Measurements from ENCODE around the gene KCNT2.
A peak's percentile ranks its signal among the peaks of the same experiment; 100 is the strongest.

Gene KCNT2

DNA sequence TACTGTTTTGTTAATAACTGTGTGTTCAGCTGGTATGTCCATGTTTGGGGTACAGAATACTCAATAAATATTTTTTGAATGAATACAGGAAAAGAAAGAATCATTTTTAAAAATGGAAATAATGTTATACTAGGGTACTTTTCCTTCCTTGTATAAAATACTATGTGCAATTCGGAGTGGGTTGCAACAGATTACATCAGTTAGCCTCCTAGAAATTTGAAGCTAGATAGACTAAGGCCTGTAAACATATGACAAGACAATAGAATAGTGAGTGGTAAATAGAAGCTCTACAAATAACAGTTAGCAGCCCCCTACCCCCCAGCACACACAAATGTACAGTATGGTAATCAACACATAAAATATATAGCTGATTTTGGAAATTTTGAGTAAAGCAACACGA lies 195.9 kb downstream of the KCNT2 start:
- DNase-seq (ENCODE audit: low read depth) = no peak
- no peak overlapping the region for H3K4me3 ChIP-seq (ENCODE audit: low read depth, low read length)

DNA sequence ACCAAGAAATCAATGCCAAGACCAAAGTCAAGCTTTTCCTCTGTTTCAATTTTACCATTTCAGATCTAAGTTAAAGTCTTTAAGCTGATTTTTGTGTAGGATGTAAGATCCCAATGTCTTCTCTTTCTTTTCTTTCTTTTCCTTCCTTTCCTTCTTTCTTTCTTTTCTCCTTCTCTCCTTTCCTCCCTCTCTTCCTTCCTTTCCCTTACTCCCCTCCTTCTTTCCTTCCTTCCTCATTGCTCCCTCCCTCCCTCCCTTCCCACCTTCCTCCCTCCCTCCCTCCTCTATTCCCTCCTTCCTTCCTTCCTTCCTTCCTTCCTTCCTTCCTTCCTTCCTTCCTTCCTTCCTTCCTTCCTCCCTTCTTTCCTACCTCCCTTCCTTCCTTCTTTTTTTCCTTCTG lies 197.5 kb downstream of the KCNT2 start:
- no peak for DNase-seq (ENCODE audit: low read depth)

DNA sequence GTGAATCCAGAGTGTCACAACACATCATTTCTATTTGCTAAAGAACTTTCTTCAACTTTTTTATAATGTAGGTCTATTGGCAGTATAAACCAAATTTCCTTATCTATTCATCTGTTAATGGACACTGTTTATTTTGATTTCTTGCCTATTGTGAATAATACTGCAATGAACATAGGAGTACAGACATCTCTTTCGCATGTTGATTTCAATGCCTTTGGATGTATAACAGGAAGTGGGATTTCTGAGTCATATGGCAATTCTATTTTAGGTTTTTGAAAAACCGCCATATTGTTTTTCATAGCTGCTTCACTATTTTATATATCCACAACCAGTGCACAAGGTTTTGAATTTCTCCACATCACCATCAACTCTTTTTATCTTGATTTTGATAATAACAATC lies 198.7 kb downstream of the KCNT2 start:
- no peak overlapping the region for H3K4me3 ChIP-seq (ENCODE audit: low read depth, low read length)
- DNase-seq (ENCODE audit: low read depth) = no peak

More for the DNA sequence above, 197.5 kb downstream of the KCNT2 start:
- no peak overlapping the region for H3K4me3 ChIP-seq (ENCODE audit: low read depth, low read length)

DNA sequence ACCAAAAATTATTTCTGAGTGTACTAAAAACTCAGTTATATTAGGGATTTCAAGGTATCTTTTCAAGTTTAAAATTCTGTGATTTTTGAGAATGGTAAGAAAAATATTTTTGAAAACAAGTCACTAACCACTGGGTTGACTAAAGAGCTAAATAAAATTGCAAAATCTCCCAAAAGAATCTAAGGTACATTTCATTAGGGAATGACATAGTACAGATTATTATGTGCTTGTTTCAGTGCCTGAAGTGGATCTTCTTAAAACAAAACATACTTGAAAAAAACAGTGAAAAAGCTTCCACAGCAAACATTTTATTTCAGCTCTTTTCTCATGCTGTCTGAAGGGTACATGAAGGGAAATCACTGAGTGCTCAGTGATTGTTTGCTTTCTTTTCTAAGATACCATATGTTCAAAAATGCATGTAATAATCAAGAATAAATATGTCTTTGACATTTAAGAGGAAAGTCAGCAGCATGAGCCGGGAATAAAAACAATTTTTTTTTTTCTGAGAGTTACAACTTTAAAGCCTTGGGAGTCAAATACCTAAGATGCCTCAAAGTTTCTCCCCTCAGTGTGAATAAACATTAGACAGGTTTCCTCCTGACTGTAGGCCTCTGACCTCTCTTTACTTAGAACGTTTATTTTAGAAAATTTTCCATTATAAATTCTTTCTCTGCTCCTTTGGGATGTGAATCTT lies 200.7 kb downstream of the KCNT2 start:
- no peak for DNase-seq (ENCODE audit: low read depth)
- no peak overlapping the region for H3K4me3 ChIP-seq (ENCODE audit: low read depth, low read length)

DNA sequence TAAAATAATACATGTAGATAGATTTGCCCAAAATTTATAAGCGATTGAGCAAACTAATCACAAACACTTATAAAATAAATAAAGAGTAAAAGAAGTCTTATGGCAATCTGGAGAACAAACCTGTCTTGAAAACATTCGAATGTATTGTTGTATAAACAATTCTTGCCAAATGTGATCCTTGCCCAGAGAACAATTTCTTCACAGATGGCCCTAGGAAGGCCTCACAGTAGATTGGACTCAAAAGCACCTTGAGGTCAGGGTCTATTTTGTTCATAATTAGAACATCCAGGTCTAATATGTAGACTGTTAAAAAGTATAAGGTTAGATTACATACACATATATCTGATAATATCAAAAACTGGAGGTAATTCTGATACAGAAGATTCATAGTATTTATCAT lies 202.4 kb downstream of the KCNT2 start:
- DNase-seq (ENCODE audit: low read depth) = no peak
- no peak overlapping the region for H3K4me3 ChIP-seq (ENCODE audit: low read depth, low read length)

DNA sequence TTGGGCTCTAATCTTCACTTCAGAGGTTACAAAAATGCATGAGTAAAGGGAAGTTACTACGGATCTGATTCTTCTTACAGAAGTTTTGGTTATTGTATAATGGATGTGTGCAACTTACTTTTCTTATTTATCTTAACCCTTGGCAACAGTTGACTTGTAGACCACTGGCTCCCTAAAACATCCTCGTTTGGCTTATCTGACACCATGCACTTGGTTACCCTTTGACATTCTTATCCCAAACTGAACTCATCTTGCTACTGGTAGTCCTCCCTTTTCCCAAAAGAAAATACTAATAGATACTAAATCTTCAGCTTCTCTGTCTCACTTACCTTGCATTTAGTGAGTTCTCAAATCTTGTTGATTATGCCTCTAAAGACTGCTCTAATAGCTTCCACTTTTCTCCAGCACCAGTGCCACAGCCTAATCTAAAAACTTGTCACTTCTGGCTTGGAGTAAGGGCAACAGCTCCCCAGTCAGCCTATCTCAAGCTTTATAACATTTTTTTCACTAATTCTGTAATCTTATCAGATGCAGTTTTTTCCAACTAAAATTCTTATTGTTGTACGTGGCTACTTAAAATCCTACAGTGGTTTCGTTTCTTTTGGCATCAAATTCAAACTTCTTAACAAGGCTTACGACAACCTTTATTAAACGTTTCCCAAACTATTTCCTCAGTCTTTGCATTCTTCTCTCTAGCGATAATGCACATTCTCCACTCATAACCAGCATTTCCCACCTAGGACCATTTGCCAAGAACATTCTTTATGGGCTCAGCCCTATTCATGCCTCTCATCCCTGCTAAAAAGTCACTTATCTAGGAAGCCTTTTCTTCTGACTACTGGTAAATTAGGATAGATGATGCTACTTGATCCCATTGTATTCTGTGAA lies 204.2 kb downstream of the KCNT2 start:
- no peak overlapping the region for H3K4me3 ChIP-seq (ENCODE audit: low read depth, low read length)
- no peak for DNase-seq (ENCODE audit: low read depth)

DNA sequence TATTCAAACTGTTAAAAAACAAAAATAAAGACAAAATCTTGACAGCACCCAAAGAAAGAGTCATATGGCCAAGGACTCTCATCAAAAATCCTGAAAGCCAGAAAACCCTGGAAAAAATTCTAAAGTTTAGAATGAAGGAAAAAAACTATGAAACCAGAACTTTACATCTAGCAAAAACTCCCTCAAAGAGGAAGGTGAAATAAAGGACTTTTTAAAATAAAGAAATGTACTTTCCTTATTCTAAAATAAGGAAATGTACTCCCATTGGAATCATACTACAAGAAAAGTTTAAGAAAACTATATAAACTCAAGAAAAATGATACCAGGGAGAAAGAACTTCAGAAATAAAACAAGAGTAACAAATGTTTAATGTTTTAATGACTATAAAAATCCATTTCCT lies 206.3 kb downstream of the KCNT2 start:
- no peak for DNase-seq (ENCODE audit: low read depth)

DNA sequence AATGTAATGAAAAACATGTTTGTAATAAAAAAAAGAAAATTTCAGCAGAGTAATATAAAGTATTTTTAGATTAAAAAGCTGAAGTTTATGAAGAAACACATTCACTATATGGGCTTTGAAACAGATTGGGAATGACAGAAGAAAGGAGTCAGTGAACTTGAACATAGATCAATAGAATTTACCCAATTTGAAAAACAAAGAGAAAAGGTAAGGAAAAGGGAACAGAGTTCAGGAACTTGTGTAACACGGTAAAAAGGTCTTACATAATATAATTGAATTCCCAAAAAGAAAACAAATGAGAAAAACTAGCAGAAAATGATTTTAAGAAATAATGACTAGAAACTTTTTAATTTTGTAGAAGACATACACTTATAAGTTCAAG lies 206.8 kb downstream of the KCNT2 start:
- H3K4me3 ChIP-seq (ENCODE audit: low read depth, low read length) = no peak overlapping the region
- no peak for DNase-seq (ENCODE audit: low read depth)

More for the DNA sequence above, 206.3 kb downstream of the KCNT2 start:
- no peak overlapping the region for H3K4me3 ChIP-seq (ENCODE audit: low read depth, low read length)

DNA sequence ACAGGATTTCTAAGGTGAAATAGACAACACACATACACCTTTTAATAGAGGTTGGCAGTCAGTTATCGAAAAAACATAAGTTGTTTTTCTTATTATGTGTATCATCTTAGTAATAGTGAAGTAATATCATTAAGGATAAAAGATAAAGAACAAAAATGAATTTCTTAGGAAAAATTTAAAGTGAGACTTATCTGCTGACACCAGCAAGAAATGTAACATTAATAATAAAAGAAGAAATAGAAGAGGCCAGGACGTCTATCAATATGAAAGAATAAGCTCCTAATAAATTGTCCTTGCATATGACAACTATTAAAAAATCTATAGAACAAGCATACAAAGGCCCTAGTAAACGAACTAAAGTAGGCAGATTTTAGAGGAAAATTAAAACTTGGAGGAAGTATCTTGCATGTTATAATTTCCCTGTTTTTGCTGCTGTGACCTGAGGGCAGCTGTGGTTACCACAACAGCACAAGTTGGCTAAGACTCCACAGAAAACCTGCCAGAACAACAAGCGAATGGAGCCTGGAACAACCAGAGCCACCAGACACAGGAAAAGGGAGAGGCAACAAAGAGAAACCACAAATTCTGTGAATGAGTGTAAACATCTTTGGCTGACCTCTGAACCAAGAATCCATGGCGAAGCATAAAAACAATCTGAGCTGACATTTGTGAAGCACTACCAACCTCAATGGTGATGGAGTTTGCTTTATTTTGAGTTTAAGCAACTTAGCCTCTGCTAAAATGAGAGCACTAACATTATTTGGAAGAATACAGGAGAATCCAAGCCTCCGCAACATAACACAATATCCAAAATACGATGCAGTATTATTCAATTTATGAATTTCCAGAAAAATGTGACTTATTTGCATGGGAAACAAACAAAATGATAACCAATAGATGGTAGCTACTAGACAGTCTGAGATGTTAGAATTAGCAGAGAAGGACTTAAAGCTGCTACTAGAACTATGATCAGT lies 207.5 kb downstream of the KCNT2 start:
- peak; percentile 82 for DNase-seq (ENCODE audit: low read depth)
- no peak overlapping the region for H3K4me3 ChIP-seq (ENCODE audit: low read depth, low read length)

DNA sequence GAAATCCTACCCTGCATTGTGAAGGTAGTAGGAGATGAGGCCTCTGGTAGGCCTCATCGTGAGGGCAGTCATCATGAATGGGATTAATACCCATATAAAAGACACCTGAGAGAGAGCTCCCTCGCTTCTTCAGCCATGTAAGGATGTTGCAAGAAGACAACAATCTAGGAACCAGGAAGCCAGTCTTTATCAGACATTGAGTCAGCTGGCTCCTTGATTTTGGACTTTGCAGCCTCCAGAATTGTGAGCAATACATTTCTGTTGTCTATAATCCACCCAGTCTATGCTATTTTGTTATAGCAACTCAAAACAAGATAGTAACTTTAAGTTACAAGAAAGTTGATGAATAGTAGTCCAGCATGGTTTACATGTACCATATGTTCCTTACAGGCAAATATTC lies 208.5 kb downstream of the KCNT2 start:
- no peak for DNase-seq (ENCODE audit: low read depth)
- H3K4me3 ChIP-seq (ENCODE audit: low read depth, low read length) = no peak overlapping the region

DNA sequence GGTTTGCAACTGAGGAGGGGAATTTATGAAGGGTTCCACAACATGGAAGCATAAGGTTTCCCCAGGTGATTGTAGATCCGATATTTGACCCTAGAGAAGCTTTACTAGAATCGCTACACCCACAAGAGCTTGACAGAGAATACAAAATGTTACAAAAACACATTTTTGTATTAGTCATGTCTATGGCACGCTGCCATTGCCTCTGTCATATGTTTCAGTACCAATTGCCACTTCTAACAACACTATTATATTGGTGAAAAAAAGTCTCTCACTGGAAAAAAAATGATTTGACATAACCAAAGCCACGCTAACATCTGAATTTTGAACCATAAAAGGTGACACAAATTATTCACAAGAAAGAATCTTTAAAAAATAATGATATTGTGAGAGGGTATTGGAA lies 214.5 kb downstream of the KCNT2 start:
- peak; percentile 39 for DNase-seq (ENCODE audit: low read depth)
- no peak overlapping the region for H3K4me3 ChIP-seq (ENCODE audit: low read depth, low read length)

DNA sequence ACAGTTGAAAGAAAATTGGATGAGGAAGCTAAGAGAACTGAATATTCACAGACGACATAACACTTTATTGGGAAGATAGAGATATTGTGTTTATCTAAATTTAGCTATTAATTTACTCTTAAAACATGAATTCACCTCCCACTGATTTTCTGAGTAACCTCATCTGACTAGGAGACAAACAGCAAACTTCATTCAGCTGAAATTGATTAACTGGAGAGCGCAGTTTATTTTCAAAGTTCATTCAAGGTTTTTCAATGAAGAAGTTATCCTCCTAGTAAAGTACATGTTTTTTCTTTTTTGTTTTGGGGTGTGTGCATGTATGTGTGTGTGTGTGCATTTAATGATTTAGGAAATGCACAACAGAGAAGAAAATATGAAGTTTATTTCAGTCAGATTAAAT lies 215.0 kb downstream of the KCNT2 start:
- H3K4me3 ChIP-seq (ENCODE audit: low read depth, low read length) = no peak overlapping the region
- DNase-seq (ENCODE audit: low read depth) = no peak

DNA sequence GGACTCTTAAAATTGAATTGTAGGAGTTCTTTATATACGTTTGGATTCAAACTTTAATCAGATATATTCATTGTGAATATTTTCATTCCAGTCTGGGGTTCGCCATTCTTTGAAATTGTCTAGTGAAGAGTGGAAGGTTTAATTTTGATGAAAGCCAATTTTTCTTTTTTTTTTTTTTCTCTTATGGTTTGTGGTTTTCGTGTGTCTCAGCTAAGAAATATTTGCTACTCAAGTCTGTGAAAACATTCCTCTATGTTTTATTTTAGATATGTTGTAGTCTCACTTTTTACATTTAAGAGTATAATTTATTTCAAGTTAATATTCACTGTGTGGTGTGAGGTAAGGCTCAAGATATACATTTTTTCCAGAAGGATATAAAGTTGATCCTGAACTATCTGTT lies 220.5 kb downstream of the KCNT2 start:
- no peak overlapping the region for H3K4me3 ChIP-seq (ENCODE audit: low read depth, low read length)
- no peak for DNase-seq (ENCODE audit: low read depth)

DNA sequence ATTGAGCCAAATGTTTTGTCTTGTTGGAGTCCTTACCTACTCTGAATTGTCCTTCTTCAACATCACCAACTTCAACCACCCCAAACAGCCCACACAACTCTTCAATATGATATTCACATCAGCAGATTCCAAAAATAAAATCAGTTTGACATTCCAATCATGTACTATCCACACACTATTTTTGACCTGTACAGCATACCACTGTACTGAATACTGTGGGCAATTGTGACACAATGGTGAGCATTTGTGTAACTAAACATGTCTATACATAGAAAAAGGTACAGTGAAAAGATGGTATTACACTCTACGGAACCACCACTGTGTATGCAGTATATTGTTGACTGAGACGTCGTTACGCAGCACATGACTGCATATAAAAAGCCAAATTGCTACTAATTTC lies 223.1 kb downstream of the KCNT2 start:
- no peak overlapping the region for H3K4me3 ChIP-seq (ENCODE audit: low read depth, low read length)
- no peak for DNase-seq (ENCODE audit: low read depth)

DNA sequence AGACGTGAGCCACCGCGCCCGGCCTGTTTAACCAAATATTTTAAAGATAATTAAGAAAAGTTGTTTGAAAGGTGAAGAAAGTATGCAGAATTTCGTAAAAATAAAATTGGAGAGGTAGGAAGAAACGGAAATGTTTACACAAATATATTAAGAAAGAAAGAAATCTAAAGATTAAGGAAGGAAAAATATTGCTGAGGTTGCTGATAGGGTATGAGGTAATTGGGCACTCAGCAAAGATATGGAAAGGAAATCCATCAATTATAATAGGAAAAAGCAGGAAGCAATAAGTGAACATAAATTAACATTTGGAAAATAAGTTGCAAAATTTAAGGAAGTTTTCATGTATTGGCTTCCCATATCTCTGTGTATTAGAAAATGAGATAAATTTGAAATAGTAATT lies 225.9 kb downstream of the KCNT2 start:
- DNase-seq (ENCODE audit: low read depth) = no peak

DNA sequence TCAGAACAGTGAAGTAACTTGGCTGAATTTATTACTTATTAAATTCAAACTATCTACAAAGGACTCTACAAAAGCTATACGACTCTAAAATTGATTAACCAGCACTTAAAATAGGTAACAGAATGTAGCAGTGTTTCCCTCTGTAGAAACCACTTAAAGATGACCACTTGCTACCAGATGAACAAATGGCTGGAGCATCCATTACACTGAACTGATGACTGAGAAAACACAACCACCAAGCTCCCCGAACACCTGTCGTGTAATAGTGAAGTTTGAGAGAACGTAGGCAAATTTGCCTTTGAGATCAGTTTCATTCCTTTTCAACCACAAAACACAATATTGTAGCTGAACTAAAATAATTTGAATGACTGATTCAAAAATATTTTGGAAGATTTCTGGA lies 226.7 kb downstream of the KCNT2 start:
- DNase-seq (ENCODE audit: low read depth) = no peak
- no peak overlapping the region for H3K4me3 ChIP-seq (ENCODE audit: low read depth, low read length)

More for the DNA sequence above, 225.9 kb downstream of the KCNT2 start:
- no peak overlapping the region for H3K4me3 ChIP-seq (ENCODE audit: low read depth, low read length)

DNA sequence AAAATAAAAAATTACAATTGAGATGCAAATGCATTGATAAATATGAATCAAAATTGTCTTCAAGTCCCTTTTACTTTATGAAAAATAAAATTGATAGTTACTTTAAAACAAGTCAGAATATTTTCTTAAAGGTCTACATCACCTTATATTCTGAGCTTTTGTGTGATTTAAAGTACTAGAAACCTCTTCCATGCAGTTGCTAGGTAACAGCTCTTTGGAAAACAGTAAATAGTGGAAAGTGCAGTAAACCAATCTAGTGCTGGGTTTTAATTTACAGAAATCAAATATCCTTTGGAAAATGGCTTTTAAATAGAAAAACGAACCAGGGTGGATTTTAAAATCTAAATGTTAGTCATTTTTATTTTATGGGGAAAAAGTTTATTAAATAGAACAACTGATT lies 227.9 kb downstream of the KCNT2 start:
- no peak overlapping the region for H3K4me3 ChIP-seq (ENCODE audit: low read depth, low read length)
- DNase-seq (ENCODE audit: low read depth) = no peak

DNA sequence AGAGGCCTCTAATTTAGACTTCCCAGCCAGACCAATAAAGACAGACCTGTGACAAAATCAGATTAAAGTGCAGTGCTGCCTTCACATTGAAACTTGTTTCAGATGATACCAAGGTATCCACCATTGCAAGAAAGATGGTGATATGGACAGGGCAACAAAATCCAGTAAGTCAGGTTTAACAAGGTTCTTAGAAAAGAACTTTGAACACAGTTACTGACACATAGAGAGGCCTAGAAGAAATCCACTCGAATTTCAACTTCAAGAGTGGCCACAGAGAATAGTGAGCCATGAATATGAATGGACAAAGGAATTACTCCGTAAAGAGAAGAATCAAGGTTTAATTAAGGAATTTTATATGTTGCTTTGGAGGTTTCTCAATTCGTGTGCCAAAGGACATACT lies 230.4 kb downstream of the KCNT2 start:
- H3K4me3 ChIP-seq (ENCODE audit: low read depth, low read length) = no peak overlapping the region
- no peak for DNase-seq (ENCODE audit: low read depth)

DNA sequence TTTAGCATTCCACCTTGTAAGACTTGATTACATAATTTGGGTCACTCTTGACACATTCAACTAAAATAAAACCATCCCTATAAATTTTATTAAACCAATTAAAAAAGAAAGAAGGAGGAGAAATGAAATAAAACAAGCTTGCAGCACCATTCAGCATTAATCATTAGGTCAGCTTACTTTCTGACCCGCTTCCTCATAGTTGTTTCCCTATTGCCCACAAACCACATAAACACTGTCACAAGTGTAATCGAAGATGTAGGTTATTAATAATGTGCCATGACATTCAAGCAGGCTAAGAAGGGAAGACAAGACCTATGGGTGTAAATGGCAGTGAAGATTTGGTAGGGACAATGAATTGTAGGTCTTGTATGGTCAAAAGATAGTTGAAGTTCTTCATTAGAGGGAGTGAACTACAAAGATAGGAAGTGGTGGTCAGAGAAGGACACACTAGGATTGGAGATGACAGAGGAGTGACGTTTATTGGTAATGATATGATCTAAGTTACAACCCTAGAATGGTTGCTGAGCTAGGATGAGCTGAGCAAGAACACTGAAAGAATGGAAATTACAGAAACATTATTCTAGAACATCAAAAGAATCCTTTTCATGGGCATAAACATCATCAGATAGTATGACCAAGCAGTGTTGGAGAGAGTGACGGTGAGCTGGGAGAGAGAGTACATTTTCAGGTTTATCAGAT lies 231.5 kb downstream of the KCNT2 start:
- DNase-seq (ENCODE audit: low read depth) = no peak
- H3K4me3 ChIP-seq (ENCODE audit: low read depth, low read length) = no peak overlapping the region
